GM18517 (cell line): Measurements from ENCODE around the gene INTS13.
"Not testable (repeated sequence)": the region's sequence is repeated elsewhere in the genome, so short reads cannot be mapped to it uniquely, and the experiment has no call there.

Experiments
- ATAC-seq: cut with Tn5 transposase; IDR thresholded peaks from one replicate; pipeline ENCODE4 v1.9.1; 2021; ENCODE audit warnings: mild to moderate bottlenecking, moderate library complexity; ENCODE audit not compliant: unreplicated experiment

The INTS13 gene, protein sequence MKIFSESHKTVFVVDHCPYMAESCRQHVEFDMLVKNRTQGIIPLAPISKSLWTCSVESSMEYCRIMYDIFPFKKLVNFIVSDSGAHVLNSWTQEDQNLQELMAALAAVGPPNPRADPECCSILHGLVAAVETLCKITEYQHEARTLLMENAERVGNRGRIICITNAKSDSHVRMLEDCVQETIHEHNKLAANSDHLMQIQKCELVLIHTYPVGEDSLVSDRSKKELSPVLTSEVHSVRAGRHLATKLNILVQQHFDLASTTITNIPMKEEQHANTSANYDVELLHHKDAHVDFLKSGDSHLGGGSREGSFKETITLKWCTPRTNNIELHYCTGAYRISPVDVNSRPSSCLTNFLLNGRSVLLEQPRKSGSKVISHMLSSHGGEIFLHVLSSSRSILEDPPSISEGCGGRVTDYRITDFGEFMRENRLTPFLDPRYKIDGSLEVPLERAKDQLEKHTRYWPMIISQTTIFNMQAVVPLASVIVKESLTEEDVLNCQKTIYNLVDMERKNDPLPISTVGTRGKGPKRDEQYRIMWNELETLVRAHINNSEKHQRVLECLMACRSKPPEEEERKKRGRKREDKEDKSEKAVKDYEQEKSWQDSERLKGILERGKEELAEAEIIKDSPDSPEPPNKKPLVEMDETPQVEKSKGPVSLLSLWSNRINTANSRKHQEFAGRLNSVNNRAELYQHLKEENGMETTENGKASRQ

DNA sequence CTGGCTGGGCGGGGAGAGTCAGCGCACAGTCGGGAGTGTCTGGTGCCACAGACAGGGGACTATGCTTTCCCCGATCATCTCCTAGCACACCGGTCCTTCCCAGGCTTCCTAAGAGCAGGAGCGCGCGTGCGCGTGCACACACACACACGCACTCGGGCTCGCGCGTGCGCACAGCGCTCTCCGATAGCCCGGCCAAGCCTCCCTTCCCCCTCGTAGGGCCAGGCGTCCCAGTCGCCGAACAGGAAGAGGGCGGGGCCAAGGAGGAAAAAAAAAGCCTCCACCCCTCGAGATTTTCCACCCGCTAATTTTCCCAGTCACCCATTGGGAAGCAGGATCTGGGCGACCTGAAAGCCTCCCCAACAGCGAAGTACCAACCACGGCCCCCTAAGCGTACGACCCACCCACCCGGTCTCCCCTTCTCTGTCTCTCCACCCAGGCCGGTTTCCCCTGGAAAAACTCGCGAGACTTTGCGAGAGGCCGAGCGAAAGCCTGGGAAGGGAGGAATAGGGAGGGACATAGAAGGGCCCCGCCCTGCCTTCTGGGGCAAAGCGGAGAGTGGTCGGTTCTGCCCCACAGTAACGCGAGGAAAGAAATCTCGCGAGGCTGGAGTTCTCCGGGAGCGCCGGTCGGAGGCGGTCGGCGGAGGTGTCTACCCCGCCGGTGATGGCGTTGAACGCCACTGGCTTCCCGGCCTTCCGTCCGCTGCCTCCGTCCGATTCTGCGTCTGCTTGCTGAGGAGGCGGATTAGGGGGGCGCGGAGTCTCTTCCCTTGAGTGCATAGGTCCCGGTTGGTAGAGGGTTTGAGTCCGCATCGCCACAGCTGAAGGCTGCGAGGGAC is at the start of gene INTS13, which contains the start of gene FGFR1OP2:
TSS of gene INTS13 (minus strand) at position 119 of the 838 bp plus-strand sequence. CDS start 1,178 bp downstream, outside the sequence.
TSS of gene FGFR1OP2 (plus strand) at position 608 of the 838 bp plus-strand sequence. CDS start 15,689 bp downstream, outside the sequence.
- ATAC-seq, result peak; percentile 61

DNA sequence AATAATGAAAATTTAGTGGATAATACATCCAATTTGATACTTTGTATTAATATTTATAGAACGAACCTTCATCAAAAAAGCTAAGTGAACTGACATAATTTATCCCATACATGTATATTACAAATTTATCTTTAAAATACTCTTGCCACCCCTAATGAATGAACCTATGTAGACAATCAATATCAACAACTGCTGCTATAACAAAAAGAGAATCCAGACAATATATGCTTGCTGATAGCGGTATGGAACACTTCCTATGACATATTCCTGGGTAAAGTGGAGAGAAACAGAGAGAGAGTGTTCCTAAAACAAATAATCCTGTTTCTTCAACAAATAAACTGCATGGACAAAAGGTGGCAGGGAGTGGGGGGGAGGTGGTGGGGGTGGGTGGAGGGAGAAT is 45.1 kb upstream of the INTS13 start:
- ATAC-seq, result no peak

DNA sequence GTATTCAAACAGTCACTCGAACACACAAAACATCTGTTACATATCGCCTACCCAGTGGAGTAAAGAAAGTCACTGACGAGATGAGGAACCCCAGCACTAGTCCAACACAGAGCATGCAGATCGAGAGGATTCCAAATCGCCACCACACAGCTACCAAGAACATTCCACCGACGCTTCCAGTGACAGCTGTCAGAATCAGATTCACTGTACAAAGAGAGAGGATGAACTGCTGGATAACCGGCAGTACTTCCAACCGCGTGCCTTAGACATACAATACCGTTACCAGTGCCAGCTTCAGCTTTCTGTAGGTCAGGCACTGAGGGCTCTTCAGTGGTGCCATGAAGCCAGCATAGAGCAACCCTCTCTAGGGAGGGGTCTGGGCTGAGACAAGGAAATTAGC is 42.0 kb upstream of the INTS13 start:
- ATAC-seq, result no peak

DNA sequence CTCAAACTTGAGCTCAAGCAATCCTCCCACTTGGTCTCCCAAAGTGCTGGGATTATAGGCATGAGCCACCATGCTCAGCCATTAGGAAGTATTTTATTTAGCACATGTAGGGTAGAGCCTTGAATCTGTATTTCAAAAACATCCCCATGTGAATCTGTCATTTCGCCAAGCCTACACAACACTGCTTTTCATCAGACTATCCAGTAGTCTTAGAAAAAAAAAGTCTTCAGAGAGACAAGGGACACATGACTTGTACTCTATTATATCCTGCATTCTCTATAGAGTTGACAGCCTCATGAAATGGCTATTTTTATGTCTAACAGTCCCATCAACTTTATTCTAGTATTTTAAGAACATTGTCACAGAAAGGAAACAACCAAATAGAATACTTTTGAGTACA is 41.0 kb upstream of the INTS13 start:
- ATAC-seq, result no peak

DNA sequence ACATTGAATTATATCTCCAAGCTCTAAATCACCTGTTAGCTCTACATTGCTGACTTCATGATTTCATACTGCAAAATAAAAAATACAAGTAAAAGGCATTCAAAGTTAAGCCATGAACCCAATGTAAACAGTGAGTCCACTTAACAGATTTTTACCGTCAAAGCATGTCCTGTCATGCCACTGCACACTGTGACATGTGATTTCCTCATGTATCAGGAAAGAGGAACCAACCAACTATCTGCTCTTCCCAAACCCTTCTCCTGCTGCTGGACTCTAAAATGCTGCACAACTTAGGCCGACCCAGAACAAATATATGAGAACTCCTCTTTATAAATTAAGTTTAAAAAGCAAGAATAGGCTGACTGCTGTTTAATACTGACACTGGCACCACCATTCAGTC is 38.9 kb upstream of the INTS13 start:
- ATAC-seq, result no peak

- ATAC-seq, result peak; percentile 85
Measured at GRCh38 chr12:26971963-26972362, 34.2 kb upstream of the INTS13 start.

- ATAC-seq, result no peak
Measured at GRCh38 chr12:26970136-26970535, 32.4 kb upstream of the INTS13 start.

- no peak for ATAC-seq
Measured at GRCh38 chr12:26966842-26967241, 29.1 kb upstream of the INTS13 start.

DNA sequence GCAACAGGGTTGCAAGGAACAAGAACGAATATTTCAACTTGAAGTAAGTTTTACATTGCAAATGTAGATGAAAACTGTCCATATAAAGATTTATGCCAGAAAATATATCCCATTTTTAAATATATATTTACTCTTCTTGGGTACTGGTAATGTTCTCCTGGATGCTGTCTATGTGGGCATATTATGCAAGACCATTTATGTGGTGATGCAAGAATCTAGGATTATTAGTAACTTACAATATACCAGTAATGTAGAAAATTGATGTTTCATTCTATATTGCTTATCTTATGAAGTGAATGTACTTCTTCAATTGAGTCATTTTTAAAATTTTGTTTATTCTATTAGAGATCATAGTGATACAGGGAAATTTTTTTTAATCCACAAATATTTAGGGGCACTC is 25.6 kb upstream of the INTS13 start:
- no peak for ATAC-seq

DNA sequence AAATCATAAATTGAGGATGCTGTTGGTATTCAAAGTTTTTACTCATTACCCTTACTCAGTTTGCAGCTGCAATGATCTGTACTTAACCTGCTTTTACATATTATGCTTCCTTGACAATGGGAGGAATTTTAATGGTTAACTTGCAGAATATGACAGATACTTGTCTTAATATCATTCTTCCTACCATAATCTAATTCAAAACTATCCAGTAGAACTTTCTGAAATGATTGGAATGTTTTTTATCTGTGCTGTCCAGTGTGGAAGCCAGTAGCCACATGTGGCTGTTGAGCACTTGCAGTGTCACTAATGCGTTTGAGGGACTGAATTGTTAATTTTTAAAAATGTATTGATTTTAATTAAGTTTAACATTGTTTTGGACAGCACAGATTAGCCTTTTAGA is 24.0 kb upstream of the INTS13 start:
- ATAC-seq, result no peak

- not testable (repeated sequence) for ATAC-seq
Measured at GRCh38 chr12:26961391-26961790, 23.6 kb upstream of the INTS13 start.

GRCh38 chr12:26954027-26954426 is 16.2 kb upstream of the INTS13 start:
- ATAC-seq, result no peak

GRCh38 chr12:26953447-26953846 is 15.7 kb upstream of the INTS13 start:
- no peak for ATAC-seq

DNA sequence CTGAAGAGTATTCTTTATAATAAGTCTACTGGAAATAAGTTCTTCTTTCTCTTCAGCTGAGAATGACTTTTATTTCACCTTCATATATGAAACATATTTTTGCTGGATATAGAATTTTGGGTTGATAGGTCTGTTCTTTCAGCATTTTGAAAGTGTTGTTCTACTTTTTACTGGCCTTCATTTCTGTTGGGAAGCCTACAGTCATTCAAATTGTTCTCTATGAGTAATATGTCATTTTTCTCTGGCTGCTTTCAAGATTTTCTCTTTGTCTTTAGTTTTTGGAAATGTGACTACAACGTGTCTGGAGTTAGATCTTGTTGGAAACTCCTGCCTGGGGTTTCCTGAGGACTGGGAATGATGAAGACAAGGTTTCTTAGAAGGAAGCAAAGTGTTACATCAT is 10.5 kb upstream of the INTS13 start:
- ATAC-seq, result no peak

DNA sequence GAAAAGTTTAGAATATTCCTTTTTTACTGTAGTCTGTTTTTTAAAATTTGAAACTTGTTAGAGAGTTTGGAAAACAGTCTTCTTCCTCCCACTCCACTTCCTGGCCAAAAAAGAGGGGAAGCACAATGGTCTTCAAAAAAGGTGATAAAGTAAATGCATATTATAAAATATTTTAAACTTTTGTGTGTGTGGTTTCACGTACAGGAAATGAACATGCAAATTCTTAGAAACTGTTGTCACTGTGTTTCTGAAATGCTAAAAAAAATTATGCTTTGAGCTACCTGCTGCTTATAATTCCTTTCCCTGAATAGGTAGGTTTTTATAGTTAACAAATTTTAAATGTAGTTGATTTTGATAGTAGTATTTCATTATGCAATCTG is 3.4 kb upstream of the INTS13 start:
- ATAC-seq, result no peak

DNA sequence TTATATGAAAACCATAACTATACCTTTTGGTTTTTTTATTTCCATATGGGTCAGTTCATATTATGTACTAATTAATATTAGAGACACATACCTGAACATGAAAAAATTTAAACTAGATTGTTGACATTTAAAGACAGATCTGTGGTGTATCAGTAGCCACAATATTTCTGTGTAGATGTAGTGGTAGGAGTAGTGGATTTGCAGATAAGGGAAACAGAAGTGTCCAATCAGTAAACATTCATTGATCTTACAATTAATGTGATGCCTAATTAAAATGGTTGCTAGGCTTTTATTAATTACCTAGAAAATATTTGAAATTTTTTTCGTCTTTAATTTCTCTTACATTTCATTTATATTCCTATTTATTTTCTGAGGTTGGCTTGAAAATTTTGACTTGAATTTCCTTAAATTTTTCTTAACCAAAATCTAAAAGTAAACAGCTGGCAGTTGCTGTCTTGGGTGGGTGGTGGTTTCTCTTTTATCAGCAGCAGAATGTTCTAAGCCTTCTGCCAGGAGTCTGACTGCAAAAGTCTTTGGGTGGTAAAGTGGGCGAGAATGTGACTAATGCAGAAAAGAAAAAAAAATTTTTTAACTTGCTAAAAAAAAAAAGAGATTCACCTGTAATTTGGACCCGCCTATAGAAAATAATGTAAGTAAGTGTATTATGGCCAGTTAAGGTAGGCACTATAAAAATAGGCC is 2.9 kb upstream of the INTS13 start:
- ATAC-seq, result no peak

- no peak for ATAC-seq
Measured at GRCh38 chr12:26939953-26940352, 2.2 kb upstream of the INTS13 start.

DNA sequence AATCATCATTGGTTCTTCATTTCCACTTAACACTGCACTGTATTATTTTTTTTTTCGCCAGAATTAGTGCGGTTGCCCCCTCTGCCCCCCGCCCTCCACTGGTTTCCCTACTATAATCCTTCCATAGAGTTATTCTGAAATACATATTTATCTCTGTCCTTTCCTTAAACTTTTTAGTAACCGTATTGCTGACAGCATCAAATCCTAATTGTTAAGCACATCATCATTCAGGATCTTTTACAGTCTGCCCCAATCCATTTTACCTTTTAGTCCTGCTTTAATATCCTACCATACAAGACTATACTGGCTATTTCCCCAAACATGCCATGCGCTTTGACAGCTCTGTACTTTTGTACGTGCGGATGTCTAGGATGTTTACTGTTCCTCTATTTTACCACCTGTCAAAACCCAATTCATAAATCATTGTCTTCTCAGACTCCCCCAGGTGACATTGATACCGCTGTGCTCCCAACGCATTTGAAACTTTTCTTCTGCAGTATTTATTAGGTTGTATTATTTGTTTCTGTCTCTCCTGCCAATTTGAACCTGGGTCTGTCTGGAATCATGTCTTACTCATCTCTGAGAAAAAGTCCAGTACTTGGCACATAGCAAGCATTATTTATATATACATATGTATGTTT is 1.5 kb upstream of the INTS13 start:
- ATAC-seq, result no peak

DNA sequence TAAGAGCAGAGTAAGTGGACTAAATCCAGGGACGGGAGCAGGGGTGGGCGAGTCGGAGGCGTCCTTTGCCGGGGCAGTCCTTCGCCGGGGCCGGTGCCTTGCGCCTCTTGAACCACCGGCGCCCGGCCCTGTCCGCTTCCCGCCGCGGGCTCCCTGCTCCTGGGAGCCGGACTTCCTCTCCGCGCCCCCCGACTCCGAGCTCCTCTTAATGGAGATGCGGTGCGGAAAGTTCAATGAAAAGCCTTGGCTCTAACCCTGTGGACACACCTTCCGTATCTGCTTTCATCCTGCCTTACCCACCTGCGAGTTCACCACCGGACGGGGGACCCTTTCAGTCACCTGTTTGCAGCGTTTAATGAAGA is 901 bp upstream of the INTS13 start:
- peak; percentile 9 for ATAC-seq

GRCh38 chr12:26937443-26937862 is 328 bp downstream of the INTS13 start:
- ATAC-seq, result no peak
